ENCODE results near the gene KLRD1.
"Not testable (repeated sequence)": the region's sequence is repeated elsewhere in the genome, so short reads cannot be mapped to it uniquely, and the experiment has no call there.

Gene KLRD1

DNA sequence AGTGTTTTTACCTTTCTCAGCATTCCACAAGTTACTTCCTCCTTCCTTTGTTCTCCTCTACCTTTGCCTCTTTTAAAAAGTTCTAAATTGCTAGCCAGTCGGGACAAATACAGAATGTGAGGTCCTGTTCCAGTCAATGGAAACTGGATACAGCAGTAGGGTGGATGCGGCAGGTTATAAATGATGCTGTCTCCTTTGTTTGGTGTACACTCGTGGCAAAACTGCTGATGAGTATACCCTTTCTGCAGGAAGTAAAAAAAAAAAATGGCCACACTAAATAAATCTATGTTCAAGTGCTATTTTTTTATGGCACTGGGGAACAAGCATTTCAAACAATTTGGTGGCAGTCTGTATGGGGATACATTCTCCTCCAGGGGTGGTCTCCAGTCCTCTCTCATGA, 54.7 kb downstream of the KLRD1 start:
- WGBS, result 81% methylated on average over 3 of the region's 3 CpGs
- H3K4me3 ChIP-seq (ENCODE audit: low read length), result no peak overlapping the region
- no peak overlapping the region for H3K27ac ChIP-seq (ENCODE audit: low read depth, low read length)
- no peaks in the 10 kb centered on the region for H3K9me3 ChIP-seq (ENCODE audit: insufficient read depth, low read depth, low read length)
- H3K4me1 ChIP-seq (ENCODE audit: insufficient read depth, low read length), result peaks cover 56% of the 10 kb centered on the region
- no peaks in the 10 kb centered on the region for H3K27me3 ChIP-seq (ENCODE audit: insufficient read depth, low read length)
- peak overlapping the region; percentile 30; the same call in 1 of the 2 replicates for H3K9ac ChIP-seq (ENCODE audit: low read depth, low read length)
- no peaks in the 10 kb centered on the region for H3K36me3 ChIP-seq (ENCODE audit: insufficient read depth, low read length)

DNA sequence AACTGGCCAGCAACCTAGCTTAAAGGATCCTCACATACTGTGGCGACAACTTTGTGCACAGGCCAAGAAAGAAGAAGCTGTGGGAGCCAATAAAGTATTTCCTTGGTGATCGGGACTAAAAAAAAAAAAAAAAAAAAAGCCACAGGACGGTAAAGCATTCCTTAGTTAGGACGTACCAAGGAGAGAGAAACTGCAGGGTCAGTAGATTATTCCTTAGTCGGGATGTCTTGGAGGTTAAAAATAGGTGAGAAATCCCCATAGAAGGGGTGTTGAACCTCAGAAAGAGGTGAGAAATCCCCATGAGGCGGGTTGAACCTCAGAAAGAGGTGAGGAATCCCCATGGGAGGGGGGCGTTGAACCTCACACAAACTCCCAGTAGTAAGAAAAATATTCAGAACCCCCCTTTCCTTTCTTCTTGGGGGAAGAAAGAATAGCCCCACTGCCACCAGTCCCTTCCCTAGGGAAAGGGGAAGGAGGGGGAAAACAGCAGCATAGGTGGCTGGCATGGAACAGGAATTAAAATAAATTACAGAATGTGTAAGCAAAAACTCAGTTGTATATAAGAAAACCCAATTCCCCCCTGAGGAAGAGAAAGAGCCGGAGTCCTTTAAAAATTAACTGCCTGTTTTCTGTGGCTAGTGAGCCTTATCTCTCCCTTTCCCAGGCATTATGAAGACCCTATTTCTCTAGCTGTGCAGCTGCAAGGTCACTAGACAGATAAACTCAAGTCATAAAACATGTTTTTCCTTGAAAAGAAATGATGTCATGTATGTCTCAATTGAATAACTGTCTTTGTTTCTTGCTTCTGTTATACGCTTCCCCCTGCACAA, 55.4 kb downstream of the KLRD1 start:
- Histone ChIP-seq H3K27ac (ENCODE audit: low read depth, low read length) (no peak overlapping the region), H3K9ac (ENCODE audit: low read depth, low read length) (peak overlapping the region; percentile 30; the same call in 1 of the 2 replicates), H3K4me3 (ENCODE audit: low read length) (no peak overlapping the region), H3K27me3 (ENCODE audit: insufficient read depth, low read length) (no peaks in the 10 kb centered on the region), H3K36me3 (ENCODE audit: insufficient read depth, low read length) (no peaks in the 10 kb centered on the region), H3K9me3 (ENCODE audit: insufficient read depth, low read depth, low read length) (peaks cover 1% of the 10 kb centered on the region; the same call in 1 of the 2 replicates), H3K4me1 (ENCODE audit: insufficient read depth, low read length) (peaks cover 56% of the 10 kb centered on the region)
- WGBS, result 41% methylated on average over 7 of the region's 9 CpGs

DNA sequence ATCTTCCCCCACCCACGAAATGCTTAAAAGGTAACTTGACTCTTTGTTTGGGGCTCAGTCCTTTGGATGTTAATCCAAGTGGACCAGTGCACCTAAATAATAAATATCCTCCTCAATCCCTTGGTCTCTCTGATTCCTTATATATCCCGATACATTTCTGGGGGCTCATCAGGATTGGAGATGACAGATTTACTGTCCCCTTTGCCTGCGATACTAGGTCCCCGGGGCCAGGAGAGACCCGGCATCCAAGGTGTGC, 55.9 kb downstream of the KLRD1 start:
- Histone ChIP-seq H3K9me3 (ENCODE audit: insufficient read depth, low read depth, low read length) (peaks cover 2% of the 10 kb centered on the region; the same call in 1 of the 2 replicates), H3K36me3 (ENCODE audit: insufficient read depth, low read length) (no peaks in the 10 kb centered on the region), H3K4me1 (ENCODE audit: insufficient read depth, low read length) (peaks cover 56% of the 10 kb centered on the region), H3K9ac (ENCODE audit: low read depth, low read length) (no peak overlapping the region), H3K4me3 (ENCODE audit: low read length) (no peak overlapping the region; the same call in 1 of the 2 replicates), H3K27me3 (ENCODE audit: insufficient read depth, low read length) (no peaks in the 10 kb centered on the region), H3K27ac (ENCODE audit: low read depth, low read length) (no peak overlapping the region)
- WGBS, result 78% methylated on average over 5 of the region's 5 CpGs

DNA sequence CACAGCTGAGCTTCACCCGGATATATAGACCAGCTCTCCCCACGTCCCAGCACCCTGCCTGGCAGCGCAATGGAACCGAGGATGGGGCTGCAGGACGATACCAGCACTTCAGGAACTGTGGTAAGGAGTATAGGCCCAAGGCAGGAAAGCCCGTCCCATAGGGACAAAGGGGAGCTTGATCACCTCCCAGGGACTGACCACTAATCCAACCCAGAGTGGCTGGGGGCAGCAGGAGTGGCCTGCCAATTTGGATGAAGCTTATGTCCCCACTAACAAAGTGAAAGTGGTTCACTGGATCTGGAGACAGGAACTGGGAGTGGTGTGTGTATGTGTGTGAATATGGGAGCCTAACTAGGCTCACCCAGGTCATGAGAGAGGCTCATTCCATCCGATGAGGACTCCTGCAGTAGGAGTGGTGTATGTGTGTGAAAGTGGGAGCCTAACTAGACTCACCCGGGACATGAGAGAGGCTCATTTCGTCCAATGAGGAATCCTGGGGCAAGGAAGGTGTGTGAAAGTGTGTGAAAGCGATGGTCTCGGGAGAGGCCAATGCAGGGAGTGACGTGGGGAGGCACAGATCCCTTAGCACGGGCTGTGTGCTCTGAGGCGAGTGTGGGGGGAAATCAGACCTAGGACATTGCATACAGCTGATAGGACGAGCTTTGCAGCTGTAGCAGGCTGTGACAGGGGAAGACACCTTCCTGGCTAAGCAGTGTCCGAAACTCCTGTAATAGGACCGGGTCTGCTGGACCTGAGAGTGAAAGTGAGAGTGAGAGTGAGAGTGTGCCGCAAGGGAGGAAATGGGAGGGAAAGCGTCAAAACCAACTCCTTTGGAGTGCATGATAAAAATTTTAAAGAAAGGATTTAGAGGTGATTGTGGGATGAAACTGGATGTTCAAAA, 56.5 kb downstream of the KLRD1 start:
- H3K36me3 ChIP-seq (ENCODE audit: insufficient read depth, low read length), result no peaks in the 10 kb centered on the region
- H3K4me1 ChIP-seq (ENCODE audit: insufficient read depth, low read length), result peaks cover 56% of the 10 kb centered on the region
- H3K4me3 ChIP-seq (ENCODE audit: low read length), result peak overlapping the region; percentile 57
- H3K27ac ChIP-seq (ENCODE audit: low read depth, low read length), result peak overlapping the region; percentile 38; the same call in 1 of the 2 replicates
- peak overlapping the region; percentile 14; the same call in 1 of the 2 replicates for H3K9ac ChIP-seq (ENCODE audit: low read depth, low read length)
- H3K9me3 ChIP-seq (ENCODE audit: insufficient read depth, low read depth, low read length), result peaks cover 2% of the 10 kb centered on the region; the same call in 1 of the 2 replicates
- 36% methylated on average over 19 of the region's 19 CpGs for WGBS
- H3K27me3 ChIP-seq (ENCODE audit: insufficient read depth, low read length), result no peaks in the 10 kb centered on the region

DNA sequence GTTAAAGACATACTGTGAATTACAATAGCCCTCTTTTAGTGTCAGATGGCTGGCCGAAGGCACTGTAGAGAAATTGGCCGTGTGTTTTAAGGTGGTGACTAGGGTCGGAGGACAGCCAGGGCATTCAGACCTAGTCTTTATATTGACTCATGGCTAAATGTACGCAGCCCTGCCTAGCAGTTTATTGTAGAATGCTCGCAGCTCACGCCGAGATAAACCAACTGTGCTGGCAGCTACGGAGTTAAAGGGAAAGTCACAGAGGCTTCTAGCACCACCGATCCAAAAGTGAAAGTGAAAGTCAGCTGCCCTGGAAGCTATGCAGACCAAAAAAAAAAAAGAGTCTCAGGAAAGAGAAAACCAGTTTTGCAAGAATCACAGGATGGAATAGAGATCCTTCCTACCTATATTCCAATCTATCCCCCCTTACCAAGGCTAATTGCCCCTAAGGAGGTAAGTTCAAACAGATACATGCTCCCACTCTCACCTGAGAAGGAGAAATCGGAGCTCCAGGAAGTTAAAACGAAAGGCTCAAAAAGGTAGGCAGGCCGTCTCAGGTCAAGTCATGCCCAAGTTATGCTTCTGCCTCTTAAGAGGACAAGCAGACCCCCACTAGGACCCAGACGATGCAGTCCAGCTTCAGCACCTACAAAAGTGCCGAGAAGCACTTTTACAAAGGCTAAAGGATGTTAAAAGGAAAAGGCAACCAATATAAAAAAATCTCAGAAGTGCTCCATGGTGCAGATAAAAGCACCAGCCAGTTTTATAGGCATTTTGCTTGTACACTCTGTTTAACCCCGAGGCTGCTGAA, 57.3 kb downstream of the KLRD1 start:
- Histone ChIP-seq H3K4me3 (ENCODE audit: low read length) (peak overlapping the region; percentile 57), H3K9me3 (ENCODE audit: insufficient read depth, low read depth, low read length) (peaks cover 2% of the 10 kb centered on the region; the same call in 1 of the 2 replicates), H3K27me3 (ENCODE audit: insufficient read depth, low read length) (no peaks in the 10 kb centered on the region), H3K36me3 (ENCODE audit: insufficient read depth, low read length) (no peaks in the 10 kb centered on the region), H3K27ac (ENCODE audit: low read depth, low read length) (peak overlapping the region; percentile 38; the same call in 1 of the 2 replicates), H3K9ac (ENCODE audit: low read depth, low read length) (peak overlapping the region; percentile 14; the same call in 1 of the 2 replicates), H3K4me1 (ENCODE audit: insufficient read depth, low read length) (peaks cover 56% of the 10 kb centered on the region)
- 6% methylated on average over 15 of the region's 15 CpGs for WGBS

DNA sequence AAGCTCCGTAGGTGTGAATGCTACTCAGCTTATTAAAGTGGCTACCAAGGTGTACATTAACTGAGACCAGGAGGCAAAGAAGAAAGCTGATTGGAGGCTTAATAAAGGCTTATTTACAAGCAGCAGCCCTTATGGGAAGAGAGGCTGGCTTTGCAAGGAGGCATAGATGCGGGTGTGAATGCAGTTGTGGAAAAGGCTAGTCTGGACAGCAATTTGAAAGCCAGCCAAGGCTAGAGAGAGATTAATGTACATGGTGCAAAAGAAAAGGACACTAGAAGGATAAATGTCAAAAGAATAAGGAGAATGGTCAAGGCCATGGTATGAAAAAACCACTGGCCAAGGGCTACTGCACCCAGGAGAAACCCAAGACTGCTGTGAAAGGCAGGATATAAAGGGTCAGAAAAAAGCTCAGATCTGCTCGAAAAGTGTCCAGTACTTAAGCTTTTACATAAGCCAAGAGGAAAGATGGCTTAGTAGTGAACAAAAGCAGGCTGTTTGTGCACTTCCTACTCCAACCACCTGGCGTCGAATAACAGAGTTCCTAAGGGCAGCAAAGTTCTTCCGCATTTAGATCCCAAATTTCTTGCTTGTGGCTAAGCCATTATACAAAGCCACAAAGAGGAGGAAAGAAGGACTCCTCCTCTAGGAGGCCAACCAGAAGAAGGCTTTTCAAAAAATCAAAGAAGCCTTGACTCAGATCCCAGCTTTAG, 58.2 kb downstream of the KLRD1 start:
- Histone ChIP-seq H3K27ac (ENCODE audit: low read depth, low read length) (no peak overlapping the region), H3K4me3 (ENCODE audit: low read length) (peak overlapping the region; percentile 57), H3K9me3 (ENCODE audit: insufficient read depth, low read depth, low read length) (peaks cover 2% of the 10 kb centered on the region; the same call in 1 of the 2 replicates), H3K27me3 (ENCODE audit: insufficient read depth, low read length) (no peaks in the 10 kb centered on the region), H3K9ac (ENCODE audit: low read depth, low read length) (no peak overlapping the region), H3K36me3 (ENCODE audit: insufficient read depth, low read length) (no peaks in the 10 kb centered on the region), H3K4me1 (ENCODE audit: insufficient read depth, low read length) (peaks cover 55% of the 10 kb centered on the region)
- WGBS, result 55% methylated on average over 6 of the region's 6 CpGs

DNA sequence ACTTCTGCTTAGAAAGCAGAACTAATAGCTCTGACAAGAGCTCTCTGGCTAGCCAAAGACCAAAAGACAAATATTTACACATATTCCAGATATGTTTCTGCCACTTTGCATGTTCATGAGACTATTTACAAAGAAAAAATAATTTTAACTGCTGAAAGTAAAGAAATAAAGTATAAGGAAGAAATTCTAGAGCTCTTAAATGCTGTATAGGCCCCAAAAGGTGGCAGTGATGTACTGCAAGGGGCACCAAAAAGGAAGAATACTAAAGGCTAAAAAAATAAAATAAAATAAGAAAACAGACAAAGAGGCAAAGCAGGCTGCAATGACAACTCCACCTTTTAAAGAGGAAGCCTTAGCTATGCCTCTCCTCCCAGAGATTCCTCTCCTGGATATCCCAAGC, 59.2 kb downstream of the KLRD1 start:
- Histone ChIP-seq H3K27ac (ENCODE audit: low read depth, low read length) (no peak overlapping the region), H3K27me3 (ENCODE audit: insufficient read depth, low read length) (no peaks in the 10 kb centered on the region), H3K4me1 (ENCODE audit: insufficient read depth, low read length) (peaks cover 52% of the 10 kb centered on the region), H3K9me3 (ENCODE audit: insufficient read depth, low read depth, low read length) (peaks cover 2% of the 10 kb centered on the region; the same call in 1 of the 2 replicates), H3K4me3 (ENCODE audit: low read length) (no peak overlapping the region), H3K9ac (ENCODE audit: low read depth, low read length) (no peak overlapping the region), H3K36me3 (ENCODE audit: insufficient read depth, low read length) (no peaks in the 10 kb centered on the region)

DNA sequence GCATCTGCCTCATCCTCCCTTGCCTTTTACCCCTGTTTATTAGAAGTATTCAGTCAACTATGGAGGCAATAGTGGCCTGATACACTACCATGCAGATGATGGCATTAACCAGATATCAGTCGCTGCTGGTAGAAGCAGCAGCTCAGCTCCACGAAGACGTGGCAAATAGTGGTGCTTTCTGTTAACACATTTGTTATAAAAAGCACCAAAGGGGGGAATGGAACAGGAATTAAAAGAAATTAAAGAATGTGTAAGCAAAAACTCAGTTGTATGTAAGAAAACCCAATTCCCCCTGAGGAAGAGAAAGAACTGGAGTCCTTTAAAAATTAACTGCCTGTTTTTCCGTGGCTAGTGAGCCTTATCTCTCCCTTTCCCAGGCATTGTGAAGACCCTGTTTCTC, 60.0 kb downstream of the KLRD1 start:
- H3K27ac ChIP-seq (ENCODE audit: low read depth, low read length); H3K9ac ChIP-seq (ENCODE audit: low read depth, low read length); H3K9me3 ChIP-seq (ENCODE audit: insufficient read depth, low read depth, low read length); H3K4me3 ChIP-seq (ENCODE audit: low read length); H3K27me3 ChIP-seq (ENCODE audit: insufficient read depth, low read length); H3K36me3 ChIP-seq (ENCODE audit: insufficient read depth, low read length): not testable (repeated sequence)
- H3K4me1 ChIP-seq (ENCODE audit: insufficient read depth, low read length), result peaks cover 54% of the 10 kb centered on the region
- 74% methylated on average over 4 of the region's 4 CpGs for WGBS

DNA sequence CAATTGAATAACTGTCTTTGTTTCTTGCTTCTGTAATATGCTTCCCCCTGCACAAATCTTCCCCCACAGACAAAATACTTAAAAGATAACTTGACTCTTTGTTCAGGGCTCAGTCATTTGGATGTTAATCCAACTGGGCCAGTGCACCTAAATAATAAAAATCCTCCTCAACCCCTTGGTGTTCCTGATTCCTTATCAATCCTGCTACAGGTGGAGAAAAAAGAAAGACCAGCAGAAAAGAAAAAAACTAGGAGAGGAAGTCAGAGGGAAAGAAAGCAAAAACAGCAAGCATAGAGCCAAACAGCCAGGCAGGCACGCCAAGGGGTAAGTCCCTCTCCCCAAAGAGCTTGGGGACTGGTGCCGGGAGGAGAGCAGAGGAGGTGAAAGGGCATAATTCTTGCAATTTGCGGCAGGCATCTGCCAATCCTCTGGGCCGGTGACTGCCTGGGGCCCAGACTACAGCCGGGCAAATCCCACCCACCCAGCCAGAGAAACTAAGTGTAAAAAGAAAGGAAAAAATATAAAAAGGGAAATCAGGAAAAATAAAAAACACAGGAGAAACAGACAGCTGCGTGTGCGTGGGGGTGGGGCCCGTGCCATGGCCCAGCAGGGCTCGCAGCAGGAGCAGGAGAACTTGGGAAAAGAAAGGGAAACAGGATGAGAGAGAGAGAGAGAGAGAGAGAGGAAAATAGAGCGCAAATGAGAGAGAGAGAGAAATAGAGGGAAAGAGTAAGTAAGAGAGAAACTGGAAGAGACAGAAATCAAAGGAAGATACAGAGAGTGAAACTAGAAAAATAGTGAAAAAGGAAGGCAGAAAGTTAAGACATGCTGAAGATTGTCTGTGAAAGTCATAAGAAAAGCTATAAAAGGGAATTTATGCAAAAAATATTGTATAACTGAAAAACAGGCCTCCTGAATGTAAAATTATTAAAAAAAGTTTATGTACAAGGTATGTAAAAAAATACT, 60.8 kb downstream of the KLRD1 start:
- H3K27ac ChIP-seq (ENCODE audit: low read depth, low read length), result no peak overlapping the region
- H3K9me3 ChIP-seq (ENCODE audit: insufficient read depth, low read depth, low read length), result peaks cover 2% of the 10 kb centered on the region; the same call in 1 of the 2 replicates
- peaks cover 53% of the 10 kb centered on the region for H3K4me1 ChIP-seq (ENCODE audit: insufficient read depth, low read length)
- no peaks in the 10 kb centered on the region for H3K36me3 ChIP-seq (ENCODE audit: insufficient read depth, low read length)
- H3K4me3 ChIP-seq (ENCODE audit: low read length), result no peak overlapping the region
- H3K9ac ChIP-seq (ENCODE audit: low read depth, low read length), result no peak overlapping the region
- H3K27me3 ChIP-seq (ENCODE audit: insufficient read depth, low read length), result no peaks in the 10 kb centered on the region
- 95% methylated on average over 8 of the region's 10 CpGs for WGBS

Measured in HUES64 (cell line).